Astrocyte of the cerebellum (primary cell): ENCODE results near the gene DNAH8.
"Not testable (repeated sequence)": the region's sequence is repeated elsewhere in the genome, so short reads cannot be mapped to it uniquely, and the experiment has no call there.

ENCODE experiments used
- DNase-seq: peaks from one replicate; pipeline ENCODE4 v3.0.0-alpha.2; 2011; ENCODE audit warnings: low read depth
- H3K4me3 ChIP-seq: 2 replicates; pipeline ENCODE4 v1.5.1; 2011; ENCODE audit warnings: mild to moderate bottlenecking, low read depth, low read length, moderate library complexity
- CTCF ChIP-seq: IDR thresholded peaks from 2 replicates; pipeline ENCODE4 v1.5.1; 2012; ENCODE audit warnings: low read length, low read depth, moderate library complexity, mild to moderate bottlenecking; ENCODE audit errors: missing control alignments
- in situ Hi-C: cut with HindIII; loops from 2 replicates; pipeline ENCODE4 v1.10.0; 2017; ENCODE audit warnings: low sequenced_read_pairs

The DNAH8 gene

GRCh38 chr6:38861926-38862401 is 146.9 kb downstream of the DNAH8 start:
- H3K4me3 ChIP-seq, result no peak overlapping the region
- TF ChIP-seq CTCF, result no peak
- in situ Hi-C loops, result no loop called here
- DNase-seq, result no peak

- H3K4me3 ChIP-seq, result no peak overlapping the region
- no peak for DNase-seq
- in situ Hi-C loops, result no loop called here
- no peak for TF ChIP-seq CTCF
Observed at GRCh38 chr6:38865521-38866174, 150.5 kb downstream of the DNAH8 start.

- no peak for TF ChIP-seq CTCF
- no peak for DNase-seq
- in situ Hi-C loops, result no loop called here
- H3K4me3 ChIP-seq, result no peak overlapping the region
Observed at GRCh38 chr6:38867726-38868125, 152.6 kb downstream of the DNAH8 start.

GRCh38 chr6:38871741-38872568 is 156.8 kb downstream of the DNAH8 start:
- in situ Hi-C loops, result no loop called here
- TF ChIP-seq CTCF, result peak; percentile 98
- H3K4me3 ChIP-seq, result no peak overlapping the region
- DNase-seq, result peak; percentile 32

GRCh38 chr6:38873001-38873400 is 157.9 kb downstream of the DNAH8 start:
- in situ Hi-C loops, result no loop called here
- H3K4me3 ChIP-seq, result no peak overlapping the region
- no peak for TF ChIP-seq CTCF
- DNase-seq, result no peak

- DNase-seq, in situ Hi-C loops, H3K4me3 ChIP-seq: not testable (repeated sequence)
Observed at GRCh38 chr6:38873816-38874215, 158.7 kb downstream of the DNAH8 start.

- peak; percentile 64 for DNase-seq
- H3K4me3 ChIP-seq, result no peak overlapping the region
- in situ Hi-C loops, result no loop called here
- no peak for TF ChIP-seq CTCF
Observed at GRCh38 chr6:38876475-38876874, 161.4 kb downstream of the DNAH8 start.
